ENCODE measurements around the gene HS1BP3. TPM values are rescaled to one million over a fixed set of nuclear protein-coding genes. Genes with fewer than 3 reads are reported as not detected.

HS1BP3 gene
- total RNA-seq, 1 donor from 2014 or later: 22.1 TPM

DNA sequence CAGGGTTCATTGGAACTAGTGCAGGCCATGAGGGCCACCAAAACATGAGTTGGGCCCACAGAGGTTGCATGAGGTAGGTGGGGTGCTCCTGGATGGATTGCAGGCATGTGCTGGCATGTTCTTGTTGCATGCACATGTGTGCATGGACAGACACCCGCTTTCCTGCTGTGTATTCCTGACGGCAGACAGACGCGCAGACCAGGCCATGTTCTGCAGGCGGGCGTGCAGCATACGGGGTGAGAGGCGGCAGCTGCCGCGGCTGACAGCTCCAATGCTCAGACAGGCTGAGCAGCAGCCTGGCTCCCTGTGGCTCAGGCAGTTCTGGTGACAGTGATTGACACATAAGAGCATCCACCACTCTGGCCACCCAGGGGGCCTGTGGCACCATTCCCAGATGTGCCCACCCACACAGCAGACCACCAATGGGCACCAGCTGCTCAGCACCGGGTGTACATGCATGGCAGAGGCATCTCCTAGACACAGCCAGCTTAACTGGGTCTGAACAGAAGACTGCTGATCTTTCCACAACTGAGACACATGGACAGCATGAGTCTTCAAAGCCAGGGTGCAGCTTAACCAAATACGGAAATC lies 21.2 kb downstream of the HS1BP3 start:
- H3K4me1 Mint-ChIP-seq (ENCODE audit: unreplicated experiment): peaks cover 21% of the 10 kb centered on the region
- no peak overlapping the region for H3K27ac Mint-ChIP-seq
- no peak overlapping the region for H3K4me3 Mint-ChIP-seq
- no peaks in the 10 kb centered on the region for H3K27me3 Mint-ChIP-seq
- H3K36me3 Mint-ChIP-seq: peaks cover 3% of the 10 kb centered on the region
- no peak for TF ChIP-seq CTCF (conservative IDR thresholded peaks at IDR 0.05)
- no peak for DNase-seq (ENCODE audit: extremely low spot score, unreplicated experiment)
- no peaks in the 10 kb centered on the region for H3K9me3 Mint-ChIP-seq

DNA sequence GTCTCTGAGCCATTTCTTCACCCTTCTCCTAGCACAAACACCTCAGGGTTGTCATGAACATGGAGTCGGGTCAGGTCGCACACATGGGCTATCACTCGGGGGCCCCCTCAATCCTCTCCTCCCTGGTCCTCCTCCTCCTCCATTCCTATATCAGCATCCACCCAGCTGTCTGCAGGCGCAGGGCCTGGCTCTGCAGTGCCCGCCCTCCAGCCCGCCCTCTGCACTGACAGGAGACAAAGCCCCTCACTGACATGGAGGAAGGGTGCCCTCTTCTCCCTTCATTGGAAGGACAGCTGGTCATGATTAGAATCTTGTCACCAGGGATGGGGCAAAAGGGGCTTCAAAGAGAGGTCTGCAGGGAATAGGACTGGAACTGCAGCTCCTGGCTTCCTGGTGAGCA lies 21.7 kb downstream of the HS1BP3 start:
- DNase-seq (ENCODE audit: extremely low spot score, unreplicated experiment): no peak
- no peak overlapping the region for H3K4me3 Mint-ChIP-seq
- peaks cover 3% of the 10 kb centered on the region for H3K36me3 Mint-ChIP-seq
- no peak overlapping the region for H3K27ac Mint-ChIP-seq
- no peaks in the 10 kb centered on the region for H3K27me3 Mint-ChIP-seq
- TF ChIP-seq CTCF (conservative IDR thresholded peaks at IDR 0.05): no peak
- peaks cover 21% of the 10 kb centered on the region for H3K4me1 Mint-ChIP-seq (ENCODE audit: unreplicated experiment)
- no peaks in the 10 kb centered on the region for H3K9me3 Mint-ChIP-seq

- H3K4me3 Mint-ChIP-seq: no peak overlapping the region
- no peaks in the 10 kb centered on the region for H3K27me3 Mint-ChIP-seq
- TF ChIP-seq CTCF (conservative IDR thresholded peaks at IDR 0.05): no peak
- peaks cover 3% of the 10 kb centered on the region for H3K36me3 Mint-ChIP-seq
- H3K27ac Mint-ChIP-seq: no peak overlapping the region
- H3K9me3 Mint-ChIP-seq: no peaks in the 10 kb centered on the region
- H3K4me1 Mint-ChIP-seq (ENCODE audit: unreplicated experiment): peaks cover 19% of the 10 kb centered on the region
- no peak for DNase-seq (ENCODE audit: extremely low spot score, unreplicated experiment)
Observed at GRCh38 chr2:20627712-20628380, 23.1 kb downstream of the HS1BP3 start.

DNA sequence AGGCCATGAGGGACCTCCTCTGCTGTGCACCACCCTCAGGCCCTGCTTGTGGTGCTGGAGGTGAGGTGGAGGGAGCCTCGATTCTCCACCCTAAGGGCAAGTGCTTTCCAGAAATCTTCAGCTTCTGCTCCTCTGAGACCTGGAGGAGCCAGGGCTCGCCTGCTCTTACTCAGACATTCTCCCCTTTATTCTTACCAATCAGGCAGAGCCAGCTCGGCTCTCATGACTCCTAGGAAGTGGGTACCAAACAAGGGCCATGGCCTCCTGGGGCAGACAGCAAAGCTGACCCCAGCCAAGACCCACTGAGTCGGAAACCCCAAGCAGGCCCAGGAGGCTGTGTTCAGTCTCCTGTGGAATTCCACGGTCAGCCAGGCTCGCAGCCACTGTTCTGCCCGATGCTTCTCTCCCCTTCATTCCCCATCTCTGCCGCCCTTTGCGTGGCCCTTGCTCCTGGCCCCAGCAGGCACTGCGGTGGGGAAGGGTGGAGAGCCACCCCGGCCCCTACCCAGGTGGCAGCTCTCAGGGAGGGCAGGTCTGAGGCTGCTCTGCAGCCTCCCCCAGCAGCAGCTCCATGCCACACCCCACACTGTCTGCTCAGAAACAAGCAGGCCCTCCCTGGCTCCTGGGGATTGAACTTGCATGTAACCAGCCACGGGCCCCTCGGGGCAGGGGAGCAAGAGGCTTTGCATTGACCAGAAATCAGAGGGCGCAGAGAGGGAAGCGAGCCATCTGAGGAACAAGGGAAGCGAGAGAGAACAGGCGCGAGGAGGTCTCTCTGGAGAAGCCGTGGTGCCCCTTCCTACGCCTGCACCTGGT lies 24.0 kb downstream of the HS1BP3 start:
- H3K27ac Mint-ChIP-seq: no peak overlapping the region
- no peak overlapping the region for H3K4me3 Mint-ChIP-seq
- H3K27me3 Mint-ChIP-seq: no peaks in the 10 kb centered on the region
- TF ChIP-seq CTCF (conservative IDR thresholded peaks at IDR 0.05): no peak
- H3K36me3 Mint-ChIP-seq: peaks cover 3% of the 10 kb centered on the region
- DNase-seq (ENCODE audit: extremely low spot score, unreplicated experiment): no peak
- H3K4me1 Mint-ChIP-seq (ENCODE audit: unreplicated experiment): peaks cover 21% of the 10 kb centered on the region
- H3K9me3 Mint-ChIP-seq: no peaks in the 10 kb centered on the region

DNA sequence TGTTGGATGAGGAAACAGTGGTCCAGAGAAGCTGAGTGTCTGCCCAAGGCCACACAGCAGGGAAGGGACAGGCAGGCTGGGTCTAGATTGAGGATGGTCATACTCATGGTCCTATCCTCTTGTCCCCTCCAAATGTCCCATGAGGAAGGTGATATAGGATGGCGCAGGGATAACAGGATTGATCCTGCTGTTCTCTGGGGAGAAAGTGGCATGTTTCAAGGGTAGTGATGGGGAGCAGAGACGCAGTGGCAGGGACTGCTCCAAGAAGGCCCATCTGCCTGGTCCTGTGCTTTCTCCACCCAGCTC lies 24.6 kb downstream of the HS1BP3 start:
- no peak for DNase-seq (ENCODE audit: extremely low spot score, unreplicated experiment)
- H3K27me3 Mint-ChIP-seq: no peaks in the 10 kb centered on the region
- H3K4me1 Mint-ChIP-seq (ENCODE audit: unreplicated experiment): peaks cover 21% of the 10 kb centered on the region
- no peak overlapping the region for H3K27ac Mint-ChIP-seq
- TF ChIP-seq CTCF (conservative IDR thresholded peaks at IDR 0.05): no peak
- no peak overlapping the region for H3K4me3 Mint-ChIP-seq
- no peaks in the 10 kb centered on the region for H3K9me3 Mint-ChIP-seq
- H3K36me3 Mint-ChIP-seq: peaks cover 3% of the 10 kb centered on the region

Measured in type B pancreatic cell (in vitro differentiated cells).